Non-pigmented ciliary epithelial cell (primary cell): ENCODE measurements around the gene CEBPE.

Source experiments
- DNase-seq: peaks from one replicate; pipeline ENCODE4 v3.0.0-alpha.2; 2010; ENCODE audit warnings: low read depth

CEBPE gene

DNA sequence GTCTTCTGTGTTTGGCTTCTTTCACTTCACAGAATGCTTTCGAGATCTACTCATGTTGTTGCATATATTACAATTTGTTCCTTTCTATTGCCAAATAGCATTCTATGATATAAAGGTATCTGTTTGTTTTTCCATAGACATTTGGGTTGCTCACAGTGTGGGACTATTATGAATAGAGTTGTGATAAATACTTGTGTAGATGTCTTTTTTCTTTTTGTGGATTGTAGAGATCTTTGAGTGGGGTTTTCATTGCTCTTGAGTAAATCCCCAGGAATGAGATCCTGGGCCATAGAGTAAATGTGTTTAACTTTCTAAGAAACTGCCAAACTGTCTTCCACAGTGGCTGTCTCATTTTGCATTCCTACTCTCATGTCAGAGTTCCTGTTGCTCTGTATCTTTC lies 24.9 kb upstream of the CEBPE start:
- no peak for DNase-seq

- DNase-seq = no peak
Measured at GRCh38 chr14:23142826-23143225, 23.8 kb upstream of the CEBPE start.

DNA sequence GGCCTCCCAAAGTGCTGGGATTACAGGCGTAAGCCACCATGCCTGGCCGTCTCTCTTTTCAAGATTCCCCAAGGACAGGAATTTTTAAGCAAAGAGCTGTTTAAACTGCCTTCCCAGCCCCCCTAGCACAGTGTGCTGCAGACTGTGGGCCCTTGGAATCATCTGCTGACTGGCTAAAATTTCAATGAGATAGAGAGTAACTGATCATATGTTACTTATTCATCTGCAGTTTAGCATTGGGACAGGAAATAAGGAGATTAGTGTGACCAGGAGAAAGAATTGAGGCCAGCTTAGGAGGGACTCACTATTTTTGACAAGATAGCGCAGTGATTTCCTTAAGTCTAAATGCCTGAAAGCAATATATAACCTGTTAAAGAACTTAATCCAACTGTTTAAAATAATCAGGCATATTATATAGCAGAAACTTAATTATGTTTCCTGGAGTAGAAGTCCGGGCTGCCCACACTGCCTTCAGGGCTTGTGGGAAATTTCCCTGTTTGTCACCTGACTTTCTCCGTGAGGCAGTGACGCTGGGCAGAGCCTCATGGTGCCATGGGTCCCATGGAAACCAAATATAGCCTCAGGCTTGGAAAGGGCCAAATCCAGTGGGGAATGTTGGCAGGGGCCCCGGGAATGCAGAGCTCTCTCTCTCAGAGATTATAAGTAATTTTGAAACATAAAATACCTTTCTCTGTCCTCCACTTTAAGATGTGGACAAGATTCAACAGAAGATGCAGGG lies 22.8 kb upstream of the CEBPE start:
- DNase-seq = no peak

DNA sequence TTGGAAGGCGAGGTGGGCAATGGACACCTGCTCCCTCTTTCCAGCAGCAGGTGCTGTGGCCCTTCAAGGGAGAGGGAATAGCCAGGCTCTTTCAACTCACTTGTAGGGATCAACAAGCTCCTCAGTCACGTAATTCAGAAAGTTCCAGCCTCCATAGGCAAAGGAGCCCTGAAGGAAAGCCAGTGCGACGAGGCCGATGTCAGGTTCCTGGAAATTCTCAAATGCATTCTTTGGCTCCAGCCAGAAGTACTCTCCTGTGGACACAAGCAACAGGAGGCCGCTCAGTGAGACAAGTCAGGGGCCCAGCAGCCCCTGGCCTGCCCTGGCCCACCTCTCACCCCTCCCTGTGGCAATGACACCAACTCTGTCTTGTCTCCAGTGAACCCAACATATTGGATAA lies 21.3 kb upstream of the CEBPE start:
- DNase-seq = no peak

- DNase-seq = no peak
Measured at GRCh38 chr14:23139874-23140273, 20.8 kb upstream of the CEBPE start.

DNA sequence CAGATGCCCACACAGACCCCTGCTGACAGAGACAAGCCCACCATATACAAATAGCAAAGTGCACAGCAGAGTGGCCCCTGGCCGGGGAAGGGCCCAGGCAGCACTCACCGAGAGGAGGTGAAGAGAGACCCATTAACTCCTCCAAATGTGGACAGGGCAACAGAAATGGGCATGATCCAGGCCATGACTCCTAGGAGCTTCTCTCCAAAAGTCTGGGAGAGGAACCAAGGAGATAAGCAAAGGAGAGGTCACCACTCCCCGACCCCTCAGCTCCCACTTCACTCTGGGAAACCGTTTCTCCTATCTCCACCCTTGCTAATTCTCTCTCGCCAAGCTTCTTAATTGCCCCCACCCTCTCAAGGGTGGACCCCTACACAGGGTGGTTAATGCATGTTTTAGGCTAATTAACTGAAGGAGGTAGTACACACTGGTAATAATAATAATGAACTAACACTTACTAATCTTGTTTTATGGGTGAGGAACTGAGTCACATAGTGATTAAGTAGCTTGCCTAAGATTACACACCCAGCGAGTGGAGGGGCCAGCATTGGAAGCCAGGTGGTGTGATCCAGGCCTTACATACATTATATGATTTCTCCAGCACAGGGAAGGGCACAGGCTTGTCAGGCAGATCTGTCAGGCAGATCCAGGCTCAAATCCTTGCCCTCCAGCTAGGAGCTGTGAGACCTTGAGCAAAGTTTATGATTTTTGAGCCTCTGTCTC lies 18.9 kb upstream of the CEBPE start:
- DNase-seq = no peak

DNA sequence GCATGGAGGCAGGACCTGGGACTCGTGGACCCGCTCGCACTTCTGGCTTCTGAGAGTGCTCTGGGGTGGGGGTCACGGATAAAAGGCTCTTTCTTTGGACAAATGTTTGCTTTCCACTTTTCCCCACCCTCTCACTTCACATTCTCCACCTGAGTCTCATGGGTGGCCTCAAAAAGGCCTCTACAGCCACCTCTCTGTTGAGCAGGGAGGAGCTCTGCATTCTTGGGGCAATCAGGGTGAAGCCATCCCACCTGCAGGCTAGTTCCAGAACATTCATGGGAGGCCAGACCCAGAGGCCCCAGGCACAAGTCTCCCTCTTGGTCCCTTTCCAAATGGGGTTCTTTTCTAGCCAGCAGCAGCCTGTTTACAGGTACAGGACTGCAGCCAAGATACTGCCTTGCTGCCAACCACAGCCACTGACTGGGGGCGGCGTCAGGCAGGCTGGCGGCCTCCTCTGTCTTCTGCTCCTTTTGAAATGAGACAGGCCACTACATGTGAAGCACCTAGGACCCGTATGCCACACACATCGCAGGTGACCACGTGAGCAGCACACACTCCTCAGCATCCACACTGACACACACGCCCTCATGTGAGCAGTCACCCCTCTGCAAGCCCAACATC lies 18.2 kb upstream of the CEBPE start:
- DNase-seq = no peak

DNA sequence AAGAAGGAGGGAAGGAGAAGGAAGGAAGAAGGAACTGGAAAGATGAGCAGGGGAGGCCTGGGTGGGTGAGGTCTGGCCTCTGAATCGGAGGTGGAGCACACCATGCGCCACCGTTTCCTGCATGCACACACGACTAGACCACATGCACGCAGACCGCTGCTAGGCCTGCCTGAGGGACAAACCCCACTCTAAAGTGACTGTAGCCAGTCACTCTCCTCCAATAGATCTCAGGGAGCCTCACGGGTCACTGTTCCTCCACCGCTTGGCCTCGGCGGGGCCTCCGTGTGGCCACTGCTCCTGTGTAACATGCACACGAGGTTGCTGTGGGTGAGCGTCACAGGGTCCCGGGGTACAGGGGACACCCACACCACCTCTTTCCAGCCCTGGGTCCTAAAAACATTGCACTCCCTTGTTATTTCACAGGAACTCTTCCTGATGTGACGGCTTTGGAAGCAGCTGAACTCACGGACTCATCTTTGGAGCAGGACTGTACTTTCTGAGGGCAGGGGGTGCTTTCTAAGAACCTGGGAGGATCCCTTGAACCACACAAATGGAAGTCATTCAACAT lies 17.6 kb upstream of the CEBPE start:
- no peak for DNase-seq

DNA sequence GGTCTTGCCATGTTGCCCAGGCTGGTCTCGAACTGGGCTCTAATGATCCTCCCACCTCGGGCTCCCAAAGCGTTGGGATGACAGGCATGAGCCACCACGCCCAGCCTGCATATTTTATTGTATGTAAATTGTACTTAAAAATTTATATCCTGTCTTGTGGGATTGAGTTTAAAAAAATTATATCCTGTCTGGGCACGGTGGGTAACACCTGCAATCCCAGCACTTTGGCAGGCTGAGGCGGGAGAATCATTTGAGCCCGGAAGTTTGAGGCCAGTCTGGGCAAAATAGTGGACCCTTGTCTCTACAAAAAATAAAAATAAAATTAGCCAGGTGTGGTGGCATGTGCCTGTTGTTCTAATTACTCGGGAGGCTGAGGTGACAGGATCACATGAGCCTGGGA lies 13.9 kb upstream of the CEBPE start:
- no peak for DNase-seq

- DNase-seq = no peak
Measured at GRCh38 chr14:23131482-23131881, 12.4 kb upstream of the CEBPE start.

- no peak for DNase-seq
Measured at GRCh38 chr14:23130871-23131270, 11.8 kb upstream of the CEBPE start.

- DNase-seq = no peak
Measured at GRCh38 chr14:23129759-23130316, 10.8 kb upstream of the CEBPE start.

DNA sequence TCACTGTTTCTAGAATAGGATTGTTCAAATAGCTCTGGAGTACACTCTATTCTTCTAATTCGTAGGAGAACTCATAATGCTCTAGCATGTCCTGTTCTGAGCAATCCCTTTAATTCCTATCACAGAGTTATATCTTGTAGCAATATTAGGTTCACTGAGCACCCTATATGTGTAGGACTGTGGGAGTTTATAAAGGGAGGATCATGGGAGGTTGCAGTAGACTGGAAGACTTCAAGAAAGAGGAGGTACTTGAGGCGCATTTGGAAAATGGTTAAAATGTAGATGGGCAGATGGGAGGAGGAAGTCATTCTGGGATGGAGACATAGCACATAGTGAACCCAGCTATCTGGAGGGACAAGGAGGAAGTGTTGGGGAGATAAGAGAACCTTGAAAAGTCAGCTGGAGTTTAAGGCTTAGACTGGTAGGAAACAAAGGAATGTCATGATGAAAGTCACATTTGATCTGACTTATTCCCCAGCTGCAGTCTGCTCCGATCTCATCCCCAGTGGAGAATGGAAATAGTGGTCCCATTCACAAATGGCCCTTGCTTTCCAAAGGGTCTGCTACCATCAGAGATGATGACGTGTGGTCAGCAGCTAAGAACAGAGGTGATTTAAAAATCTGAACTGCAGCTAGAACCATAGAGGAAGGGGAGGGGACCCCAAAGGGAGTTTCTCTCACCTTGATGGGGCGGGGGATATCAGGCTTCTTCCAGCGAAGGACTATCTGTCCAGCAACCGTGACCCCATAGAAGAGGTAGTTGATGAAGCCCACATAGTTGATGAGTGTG lies 10.1 kb upstream of the CEBPE start:
- DNase-seq = no peak

DNA sequence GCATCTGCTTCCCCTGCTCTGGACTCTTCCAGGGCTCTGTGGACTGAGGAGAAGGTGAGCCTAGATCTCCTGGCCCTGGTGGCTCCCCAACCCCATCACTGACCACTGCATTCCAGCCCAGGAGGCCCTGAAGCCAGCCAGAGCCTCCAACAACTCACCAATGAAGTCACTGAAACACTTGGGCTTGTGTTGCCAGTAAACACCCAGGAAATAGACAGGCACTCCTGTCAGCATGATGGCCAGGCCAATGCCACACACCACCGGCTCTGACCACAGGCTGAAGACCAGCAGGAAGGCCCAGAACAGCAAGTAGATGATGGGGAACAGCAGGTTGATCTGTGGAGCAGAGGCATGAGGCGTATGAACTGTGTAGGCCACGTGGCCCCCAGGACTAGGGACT lies 8.8 kb upstream of the CEBPE start:
- no peak for DNase-seq

DNA sequence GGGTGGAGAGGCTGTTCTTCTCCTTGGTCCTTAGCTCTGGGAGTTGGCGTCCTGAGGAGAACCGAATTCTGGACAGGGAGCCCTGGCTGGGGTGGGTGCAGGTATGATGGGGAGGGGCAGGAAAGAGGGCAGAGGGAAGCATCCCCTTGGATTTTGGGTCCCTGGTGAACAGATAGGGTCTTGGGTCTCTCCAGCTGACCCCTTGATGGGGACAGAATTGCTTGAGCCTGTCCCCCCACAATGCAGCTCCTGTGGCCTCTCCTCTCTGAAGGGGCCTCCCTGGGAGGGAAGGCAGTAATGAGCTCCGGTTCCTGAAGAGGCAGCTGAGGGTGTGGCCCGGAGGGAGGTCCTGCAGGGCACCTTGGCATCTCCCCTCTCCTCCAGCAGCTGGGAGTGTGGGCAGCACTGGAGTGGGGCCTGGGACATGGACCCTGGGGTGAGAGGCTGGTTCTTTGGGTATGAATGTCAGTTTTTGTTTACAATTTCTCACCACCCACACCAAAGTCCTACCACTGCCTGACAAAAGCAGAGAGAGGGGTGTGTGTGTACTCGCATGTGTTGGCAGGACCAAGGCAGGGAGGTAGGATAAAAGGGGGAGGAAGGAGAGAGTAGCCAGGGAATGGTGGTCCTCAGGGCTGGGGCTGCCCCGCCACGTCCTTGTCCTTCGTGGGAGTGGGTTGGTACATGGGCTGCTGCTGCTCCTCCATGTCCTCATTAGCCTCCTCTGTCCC lies 7.7 kb upstream of the CEBPE start:
- no peak for DNase-seq

GRCh38 chr14:23125933-23126524 lies 7.0 kb upstream of the CEBPE start:
- no peak for DNase-seq

DNA sequence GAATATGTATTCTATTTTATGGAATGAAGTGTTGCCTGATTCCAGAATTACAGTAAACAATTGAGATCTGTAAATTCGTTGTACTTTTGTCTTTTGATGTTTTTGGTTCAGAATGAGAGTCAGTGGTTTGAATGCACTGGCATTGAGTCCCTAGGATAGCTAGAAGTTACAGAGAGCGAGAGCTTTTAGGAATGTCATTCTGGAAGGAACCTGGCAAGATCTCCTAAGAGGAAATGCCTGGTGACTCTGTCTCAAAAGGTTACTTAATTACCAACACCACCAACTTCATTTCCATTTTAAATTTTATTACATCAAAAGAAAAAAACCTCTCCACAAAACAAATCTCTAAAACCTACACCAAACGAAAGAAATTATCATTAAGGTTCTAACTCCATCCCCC lies 6.0 kb upstream of the CEBPE start:
- no peak for DNase-seq

GRCh38 chr14:23124337-23124954 lies 5.4 kb upstream of the CEBPE start:
- DNase-seq = no peak

DNA sequence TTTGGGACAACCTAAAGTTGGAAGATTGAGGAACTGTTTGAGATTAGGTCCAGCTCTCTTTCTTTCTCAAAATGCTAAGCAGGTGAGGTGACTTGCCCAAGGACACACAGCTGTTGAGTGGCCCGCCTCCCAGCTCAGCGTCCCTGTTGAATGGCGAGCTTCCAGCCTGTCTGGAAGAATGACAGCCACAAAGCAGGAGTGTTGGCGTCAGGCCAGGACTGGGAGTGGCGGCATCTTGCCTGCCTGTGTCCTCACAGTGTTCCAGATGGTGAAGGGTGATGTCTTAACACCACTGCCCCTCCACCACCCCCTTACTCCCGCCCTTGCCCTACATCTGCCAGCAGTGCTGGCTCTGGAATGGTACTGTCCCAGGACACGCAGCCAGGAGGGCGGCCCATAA lies 4.4 kb upstream of the CEBPE start:
- DNase-seq = no peak

GRCh38 chr14:23122086-23122485 lies 3.0 kb upstream of the CEBPE start:
- no peak for DNase-seq
